ENCODE results near the gene PTPRN2.
"Not testable (repeated sequence)": the region's sequence is repeated elsewhere in the genome, so short reads cannot be mapped to it uniquely, and the experiment has no call there.

Gene PTPRN2

DNA sequence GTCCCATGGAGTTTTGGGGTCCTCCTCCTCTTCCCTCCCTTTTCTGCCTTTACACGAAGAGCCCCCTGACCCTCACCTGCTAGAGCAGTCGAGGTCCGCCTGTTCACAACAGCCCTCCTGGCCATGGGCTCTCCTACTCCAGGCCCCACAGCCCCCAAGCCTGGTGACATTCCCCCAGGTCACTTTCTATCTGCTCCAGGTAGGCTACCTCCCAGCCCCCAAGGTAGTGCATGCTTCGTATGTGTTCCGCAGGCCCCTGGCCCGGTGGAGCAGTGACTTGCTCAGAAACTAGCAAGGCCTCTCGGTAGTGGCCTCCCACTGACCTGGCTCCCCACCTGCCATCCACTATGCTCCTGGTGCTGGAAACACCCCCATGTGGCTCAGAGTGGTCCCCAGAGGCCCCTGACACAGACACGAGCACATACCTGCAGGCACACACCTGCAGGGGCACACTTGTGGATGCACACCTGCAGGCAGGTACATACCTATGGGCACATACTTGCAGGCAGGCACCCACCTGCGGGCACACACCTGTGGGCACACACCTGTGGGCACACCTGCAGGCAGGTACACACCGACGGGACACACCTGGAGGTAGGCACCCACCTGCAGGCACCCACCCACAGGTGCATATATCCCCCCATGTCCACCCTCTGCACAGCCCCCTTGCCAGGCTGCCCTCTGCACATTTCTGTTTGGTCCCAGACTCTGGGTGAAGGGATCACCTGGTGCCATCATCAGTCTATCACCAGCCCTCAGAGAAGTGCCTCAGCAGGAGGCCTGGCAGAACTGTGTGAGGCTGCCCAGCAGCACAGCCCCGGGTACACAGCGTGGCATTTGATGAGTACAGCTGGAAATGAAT is 322.5 kb downstream of the PTPRN2 start:
- no peak for DNase-seq (ENCODE audit: low spot score)

DNA sequence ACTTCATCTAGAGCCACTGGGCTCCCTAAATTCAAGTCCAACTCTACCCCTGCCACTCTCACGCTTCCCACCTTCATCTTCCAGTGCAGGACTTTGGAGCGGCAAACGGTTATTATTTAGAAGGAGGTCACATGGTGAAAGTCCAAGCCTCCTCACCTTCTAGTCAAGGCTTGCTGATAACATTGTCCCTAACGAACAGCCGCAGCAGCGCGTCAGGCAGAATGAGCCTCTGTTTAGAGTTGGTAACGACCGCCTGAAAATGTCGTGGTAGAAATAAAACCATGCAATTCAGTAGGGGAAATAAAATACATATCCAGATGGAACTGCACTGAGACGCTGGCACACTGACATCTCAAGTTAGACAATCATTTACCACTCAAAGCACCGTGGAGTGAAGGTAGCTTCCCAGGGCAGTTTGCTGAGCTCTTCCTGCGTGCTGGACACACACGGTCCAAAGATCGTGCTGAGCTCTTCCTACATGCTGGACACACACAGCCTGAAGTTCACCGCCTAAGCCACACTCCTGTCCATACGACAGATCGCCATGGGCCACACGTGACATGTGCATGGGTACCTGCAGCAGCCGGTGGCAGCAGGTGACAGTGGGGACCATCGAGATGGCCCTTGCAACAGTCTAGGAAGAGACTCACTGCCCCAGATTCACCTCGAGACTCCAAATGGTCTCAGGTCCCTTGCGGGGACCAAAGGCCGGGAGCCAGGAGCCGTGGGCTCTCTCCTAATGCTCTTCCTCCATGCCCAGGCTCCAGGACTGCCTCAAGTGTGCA is 323.5 kb downstream of the PTPRN2 start:
- DNase-seq (ENCODE audit: low spot score) = no peak

DNA sequence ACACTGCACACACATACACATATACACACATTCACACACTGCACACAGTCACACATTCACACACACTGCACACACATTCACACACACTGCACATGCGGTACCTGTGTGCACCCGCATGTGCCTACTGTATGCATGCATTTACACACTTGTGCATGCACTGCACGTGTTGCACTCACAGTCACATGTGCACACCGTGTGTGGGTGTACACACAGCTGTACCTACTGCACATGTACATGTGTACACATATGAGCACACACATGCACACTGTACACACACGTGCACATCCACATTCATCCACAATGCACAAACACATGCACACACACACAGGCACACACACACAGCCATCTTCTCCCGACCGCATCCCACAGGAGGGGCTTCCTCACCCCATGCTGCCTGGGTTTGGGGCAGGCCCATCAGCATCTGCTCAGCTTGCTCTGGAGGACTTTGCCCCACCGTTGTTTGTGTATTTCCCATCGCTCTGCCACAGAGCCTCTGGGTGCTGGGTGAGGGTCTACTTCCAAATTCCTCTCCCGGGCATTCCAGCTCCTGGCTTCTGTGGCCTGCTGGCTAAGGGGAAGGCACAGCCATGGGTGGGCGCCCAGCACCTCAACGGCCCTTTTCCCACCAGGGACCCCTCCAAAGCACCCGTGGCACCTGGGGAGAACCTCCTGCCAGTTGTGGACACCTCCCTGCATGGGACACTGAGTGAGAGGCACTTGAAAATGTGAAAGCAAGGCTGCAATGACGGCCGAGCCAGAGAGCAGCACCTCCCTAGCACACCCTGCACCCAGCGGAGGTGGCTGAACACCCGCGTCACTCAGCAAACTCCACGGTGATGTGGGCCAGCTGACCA is 324.3 kb downstream of the PTPRN2 start:
- DNase-seq (ENCODE audit: low spot score) = no peak

DNA sequence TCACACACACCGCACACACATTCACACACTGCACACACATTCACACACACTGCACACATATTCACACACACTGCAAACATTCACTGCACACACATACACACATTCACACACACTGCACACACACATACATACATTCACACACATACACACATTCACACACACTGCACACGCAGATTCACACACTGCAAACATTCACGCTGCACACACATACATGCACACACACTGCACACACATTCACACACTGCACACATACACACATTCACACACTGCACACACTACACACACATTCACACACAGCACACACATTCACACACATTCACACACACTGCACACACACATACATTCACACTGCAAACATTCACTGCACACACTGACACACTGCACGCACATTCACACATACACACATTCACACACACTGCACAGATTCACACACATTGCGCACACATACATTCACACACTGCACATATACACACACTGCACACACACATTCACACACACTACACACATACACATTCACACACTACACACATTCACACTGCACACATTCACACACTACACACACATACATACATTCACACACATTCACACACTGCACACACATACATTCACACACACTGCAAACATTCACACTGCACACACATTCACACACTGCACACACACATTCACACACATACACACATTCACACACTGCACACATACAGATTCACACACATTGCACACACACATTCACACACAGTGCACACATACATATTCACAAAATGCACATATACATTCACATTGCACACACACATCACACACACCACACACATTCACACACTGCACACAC is 325.1 kb downstream of the PTPRN2 start:
- no peak for DNase-seq (ENCODE audit: low spot score)

DNA sequence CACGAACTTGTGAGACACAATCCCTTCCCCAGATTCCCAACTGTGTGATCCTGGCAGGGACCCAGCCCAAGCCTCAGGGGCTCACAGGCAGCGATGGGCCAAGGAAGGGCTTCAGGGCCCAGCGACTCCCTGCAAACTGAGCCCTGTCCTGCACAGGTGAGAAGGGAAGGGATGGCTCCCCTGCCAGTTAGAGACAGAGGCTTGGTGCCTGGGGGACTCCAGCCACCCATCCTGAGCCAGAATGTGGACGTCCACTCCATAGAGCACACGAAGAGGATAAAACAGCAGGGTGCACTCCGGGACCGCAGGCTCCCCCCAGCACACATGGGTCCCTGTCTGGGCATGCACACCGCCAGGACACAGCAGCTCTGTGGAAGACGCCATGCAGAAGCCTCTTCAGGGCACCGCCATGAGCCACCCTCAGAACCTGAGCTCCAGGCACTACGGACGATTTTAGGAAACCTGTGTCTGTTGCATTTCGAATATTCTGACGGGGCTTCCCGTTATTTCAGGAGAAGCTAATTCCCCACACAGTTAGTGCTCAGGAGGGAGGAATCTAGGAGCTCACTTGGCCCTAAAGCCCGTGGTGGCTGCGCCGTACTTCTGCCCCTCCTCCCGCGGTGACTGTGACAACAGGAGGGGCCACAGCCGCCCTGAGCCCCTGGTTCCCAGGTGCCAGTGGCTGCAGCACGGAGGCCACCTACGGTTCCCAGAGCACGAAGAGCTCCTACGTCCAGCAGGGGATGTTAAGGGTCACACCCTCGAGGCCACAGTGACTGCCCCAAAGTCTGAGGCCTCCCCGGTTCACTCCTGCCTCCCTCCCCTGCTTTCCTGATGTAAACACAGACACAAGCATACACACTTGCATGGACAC is 326.0 kb downstream of the PTPRN2 start:
- DNase-seq (ENCODE audit: low spot score) = no peak

DNA sequence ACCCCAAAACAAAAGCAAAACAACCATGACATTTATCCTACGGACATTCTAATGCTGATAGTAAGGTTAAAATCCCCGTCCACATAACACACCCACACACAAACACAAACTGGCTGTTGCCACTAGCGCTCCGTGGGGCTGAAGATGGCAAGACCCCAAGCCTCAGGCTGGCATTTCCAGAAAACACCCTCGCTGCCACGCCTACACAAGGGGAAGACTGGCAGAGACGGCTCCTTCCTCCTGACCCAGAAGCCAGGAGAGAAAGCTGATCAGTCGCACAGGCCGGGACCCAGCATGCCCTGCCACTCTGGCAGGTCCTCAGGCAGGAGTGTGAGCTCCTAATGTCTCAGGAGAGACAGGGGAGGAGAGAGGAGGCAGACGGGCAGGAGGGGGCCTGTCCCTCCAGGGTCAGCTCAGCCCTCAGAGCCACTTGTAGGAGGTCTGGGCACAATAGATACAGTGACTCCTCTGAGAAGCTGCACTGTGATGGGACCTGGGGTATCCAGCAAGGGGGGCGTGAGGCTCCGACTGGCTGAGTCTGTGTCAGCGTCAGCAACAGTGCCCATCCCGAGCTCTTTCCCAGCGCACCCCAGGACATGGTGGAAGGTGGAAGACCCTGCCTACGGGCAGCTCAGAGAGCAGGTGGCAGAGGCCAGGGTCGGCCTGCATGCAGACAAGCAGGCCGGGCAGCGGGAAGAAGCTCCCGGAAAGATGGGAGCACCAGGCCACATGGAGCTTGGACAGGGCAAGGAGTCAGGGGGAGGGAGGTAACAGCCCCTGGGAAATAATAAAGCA is 326.9 kb downstream of the PTPRN2 start:
- DNase-seq (ENCODE audit: low spot score) = no peak

- no peak for DNase-seq (ENCODE audit: low spot score)
Observed at GRCh38 chr7:158259671-158260418, 327.8 kb downstream of the PTPRN2 start.

DNA sequence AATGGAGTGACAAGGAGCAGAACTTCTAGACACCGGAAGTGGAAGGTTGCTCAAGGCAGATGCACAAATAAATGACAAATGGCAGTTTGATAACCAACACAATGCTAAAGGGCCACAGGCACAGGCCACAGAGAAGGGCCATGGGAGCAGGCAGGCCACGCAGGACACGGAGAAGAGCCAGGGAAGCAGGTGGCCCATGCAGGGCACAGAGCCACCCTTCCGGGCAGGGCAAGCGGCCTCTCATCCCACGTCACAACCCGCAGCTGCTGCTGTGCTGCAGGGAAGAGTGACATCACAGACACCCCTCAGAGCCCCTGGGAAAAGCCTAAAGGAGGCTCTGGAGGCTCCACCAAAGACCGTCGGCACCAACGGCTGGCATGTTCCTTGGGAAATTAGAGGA is 328.5 kb downstream of the PTPRN2 start:
- no peak for DNase-seq (ENCODE audit: low spot score)

- no peak for DNase-seq (ENCODE audit: low spot score)
Observed at GRCh38 chr7:158258411-158259130, 329.1 kb downstream of the PTPRN2 start.

- no peak for DNase-seq (ENCODE audit: low spot score)
Observed at GRCh38 chr7:158257516-158258410, 329.9 kb downstream of the PTPRN2 start.

DNA sequence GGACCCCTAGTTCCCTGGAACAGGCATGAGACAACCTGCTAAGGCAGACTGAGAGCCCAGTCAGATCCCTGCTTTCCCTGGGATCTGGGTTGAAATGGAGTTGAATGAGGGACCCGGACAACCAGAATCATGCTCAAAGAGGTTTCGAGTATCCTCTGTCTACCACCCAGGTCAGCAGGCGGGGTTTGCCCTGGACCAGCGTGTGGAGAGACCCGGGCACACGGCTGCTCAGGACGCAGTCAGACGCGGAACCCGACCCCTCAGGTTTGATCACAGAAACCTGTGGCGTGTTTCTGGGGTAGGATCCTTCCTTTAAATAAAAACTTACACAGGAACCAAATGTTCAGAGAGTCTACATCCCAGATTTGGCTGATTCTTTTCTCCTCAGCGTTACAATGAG is 330.6 kb downstream of the PTPRN2 start:
- no peak for DNase-seq (ENCODE audit: low spot score)

DNA sequence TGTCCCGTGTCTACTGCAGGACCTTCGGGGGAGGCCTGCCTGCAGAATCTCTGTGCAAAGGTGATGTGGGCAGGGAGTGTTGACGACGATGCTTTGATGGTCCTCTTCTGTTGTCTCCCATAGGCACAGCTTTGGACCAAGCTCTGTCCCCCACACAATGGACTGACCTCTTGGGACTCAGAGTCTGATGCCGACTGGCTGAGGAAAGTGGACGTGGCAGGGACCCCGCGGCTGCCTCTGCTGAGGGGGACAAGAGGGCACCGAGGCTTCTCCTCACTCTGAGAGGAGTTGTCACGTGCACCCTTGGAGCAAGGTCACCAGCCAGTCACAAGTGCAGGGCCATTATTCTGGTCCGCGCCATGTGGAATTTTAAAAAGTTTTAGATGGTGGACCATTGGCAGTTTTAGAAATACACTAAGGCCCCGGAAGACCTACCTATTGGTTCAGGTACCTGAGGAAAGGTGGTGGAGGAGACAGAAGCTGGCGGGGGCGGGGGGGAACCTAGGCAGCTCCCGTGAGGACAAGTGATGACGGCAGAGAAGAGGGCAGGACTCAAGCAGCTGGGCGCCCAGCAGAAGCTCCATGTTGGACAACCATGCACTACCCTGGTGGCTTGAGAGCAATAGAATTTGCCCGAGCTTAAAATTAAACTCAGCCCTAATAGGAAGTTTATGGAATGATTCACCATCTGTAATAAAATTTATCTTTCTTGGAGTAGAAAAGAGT is 331.4 kb downstream of the PTPRN2 start:
- DNase-seq (ENCODE audit: low spot score) = no peak

GRCh38 chr7:158255558-158255957 is 332.1 kb downstream of the PTPRN2 start:
- DNase-seq (ENCODE audit: low spot score) = no peak

DNA sequence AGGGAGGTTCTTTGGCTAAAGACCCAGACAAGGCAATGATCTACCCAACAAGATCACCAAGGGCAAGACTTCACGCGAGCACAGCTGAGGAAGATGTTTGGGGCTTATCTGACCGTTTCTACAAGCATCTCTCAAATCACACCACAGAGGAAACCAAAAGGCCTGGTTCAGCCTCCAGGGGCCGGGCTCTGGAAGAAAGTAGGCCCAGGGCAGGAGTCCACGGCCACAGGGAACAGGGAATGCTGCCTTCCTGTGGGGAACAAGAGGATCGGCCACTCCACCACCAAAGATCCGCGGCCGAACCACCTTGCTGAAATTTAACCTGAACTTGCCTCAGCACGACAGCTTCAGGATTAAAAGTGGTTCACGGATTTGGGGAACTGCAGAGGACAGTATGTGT is 332.5 kb downstream of the PTPRN2 start:
- no peak for DNase-seq (ENCODE audit: low spot score)

DNA sequence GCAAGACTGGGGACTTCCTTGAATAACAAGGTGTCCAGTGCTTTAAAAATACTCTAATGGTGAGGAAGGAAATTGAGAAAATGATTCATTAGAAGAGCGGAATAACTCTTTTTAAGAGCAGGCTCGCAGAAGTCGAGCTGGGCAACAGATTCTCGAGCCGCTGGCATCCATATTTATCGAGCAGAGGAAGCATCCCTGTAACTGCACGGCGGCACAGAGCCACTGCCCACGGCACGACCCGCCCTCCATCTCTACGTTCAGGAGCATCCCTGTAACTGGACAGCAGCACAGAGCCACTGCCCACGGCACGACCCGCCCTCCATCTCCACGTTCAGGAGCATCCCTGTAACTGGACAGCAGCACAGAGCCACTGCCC is 334.0 kb downstream of the PTPRN2 start:
- DNase-seq (ENCODE audit: low spot score) = not testable (repeated sequence)

DNA sequence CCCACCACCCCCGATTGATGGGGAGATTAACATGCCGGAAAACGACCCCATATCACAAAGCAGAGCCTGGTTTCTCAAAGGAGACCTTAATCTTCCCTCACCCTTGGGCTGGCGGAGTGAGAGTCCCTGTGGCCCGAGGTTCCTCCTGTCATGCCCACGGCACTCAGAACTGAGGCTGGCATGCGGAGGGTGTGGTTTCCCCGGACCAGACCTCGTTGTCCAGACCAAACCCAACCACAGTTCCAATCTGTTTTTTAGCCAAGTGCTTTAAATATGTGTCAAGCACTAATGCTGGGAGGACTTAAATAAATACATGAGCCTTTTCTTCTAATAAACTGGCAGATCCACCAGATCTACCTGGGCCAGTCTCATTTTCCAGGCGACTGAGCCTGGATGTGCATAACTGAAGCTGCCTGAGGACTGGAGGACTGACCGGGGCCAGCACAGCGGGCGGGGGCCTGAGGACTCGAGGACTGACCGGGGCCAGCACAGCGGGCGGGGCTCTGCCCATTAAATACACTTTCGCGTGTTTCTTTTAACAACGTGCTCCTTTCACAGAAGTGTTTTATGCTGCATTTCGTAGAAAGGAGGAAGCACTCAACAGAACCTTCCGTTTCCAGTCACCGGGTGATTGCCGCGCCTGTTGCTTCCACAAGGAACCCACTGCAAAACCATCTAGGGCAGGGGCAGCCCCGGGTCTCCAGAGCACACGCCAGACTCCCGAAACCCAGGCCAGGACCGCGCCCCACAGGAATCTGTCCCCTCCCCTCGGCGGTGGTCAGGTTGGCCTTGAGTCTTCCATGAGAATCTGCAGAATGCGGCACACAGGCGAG is 334.6 kb downstream of the PTPRN2 start:
- no peak for DNase-seq (ENCODE audit: low spot score)
